NCI-H2171 treated with DMSO at 0.1 percent for 48 hours (cell line): ENCODE results near the gene TANGO2.

Experiments
- DNase-seq: peaks from one replicate; lab custom pipeline; 2025; lab: John Stamatoyannopoulos, UW

The TANGO2 gene

GRCh38 chr22:20026204-20026908, 5.4 kb downstream of the TANGO2 start:
- DNase-seq = no peak

DNA sequence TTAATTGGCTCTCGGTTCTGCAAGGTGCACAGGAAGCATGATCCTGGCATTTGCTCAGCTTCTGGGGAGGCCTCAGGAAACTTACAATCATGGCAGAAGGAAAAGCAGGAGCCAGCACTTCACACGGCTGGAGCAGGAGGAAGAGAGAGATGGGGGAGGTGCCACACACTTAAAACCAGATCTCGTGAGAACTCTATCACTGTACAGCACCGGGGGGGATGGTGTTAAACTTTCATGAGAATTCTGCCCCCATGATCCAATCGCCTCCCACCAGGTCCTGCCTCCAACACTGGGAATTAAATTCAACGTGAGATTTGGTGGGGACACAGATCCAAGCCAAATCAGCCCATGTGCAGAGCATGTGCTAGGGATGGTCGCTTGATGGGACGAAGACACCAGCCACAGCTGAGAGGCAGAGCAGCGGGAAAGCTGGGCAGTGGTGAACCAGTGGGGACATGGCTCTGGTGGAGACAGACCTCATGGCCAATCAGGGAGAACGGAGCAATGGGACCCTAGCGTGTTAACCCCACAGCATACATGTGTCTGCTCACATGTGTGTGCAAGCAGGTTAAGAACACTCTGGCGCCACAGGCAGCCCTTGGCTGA, 6.2 kb downstream of the TANGO2 start:
- no peak for DNase-seq

- DNase-seq = no peak
These were observed 7.3 kb downstream of the TANGO2 start for GRCh38 chr22:20027966-20028854.

GRCh38 chr22:20028855-20029549, 8.1 kb downstream of the TANGO2 start:
- no peak for DNase-seq

GRCh38 chr22:20029550-20030225, 8.8 kb downstream of the TANGO2 start:
- no peak for DNase-seq

DNA sequence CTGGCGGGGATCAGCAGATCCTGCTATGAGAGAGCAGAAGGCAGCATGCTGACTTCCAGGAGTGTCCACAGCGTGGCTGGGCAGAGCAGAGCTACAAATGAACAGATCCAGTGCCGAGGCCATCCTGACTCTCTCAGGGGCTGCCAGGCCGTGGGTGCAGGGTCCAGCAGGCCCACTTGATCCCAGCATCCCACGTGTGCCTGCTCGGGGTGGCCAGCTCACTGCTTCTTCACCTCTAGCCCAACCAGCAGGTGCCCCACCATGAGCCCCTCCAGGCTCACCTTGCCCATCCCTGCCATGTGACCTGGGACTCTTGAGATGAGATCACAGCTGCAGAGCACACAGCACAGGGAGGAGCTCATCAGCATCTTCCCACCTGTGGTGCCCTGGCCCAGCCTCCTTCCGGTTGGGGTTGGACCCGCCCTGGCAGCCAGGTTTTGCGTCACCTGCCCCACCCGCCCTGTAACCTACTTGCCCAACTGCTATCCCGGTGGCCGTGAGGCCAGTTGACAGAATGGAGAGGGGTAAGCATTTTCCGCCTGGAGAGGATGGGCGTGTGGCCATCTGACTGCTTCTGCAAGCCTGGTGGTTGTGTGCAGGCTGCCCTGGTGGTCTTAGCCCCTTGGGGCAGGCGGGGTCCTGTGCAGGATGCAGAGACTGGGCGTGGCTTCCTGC, 11.0 kb downstream of the TANGO2 start:
- no peak for DNase-seq

GRCh38 chr22:20032407-20032991, 11.6 kb downstream of the TANGO2 start:
- no peak for DNase-seq

GRCh38 chr22:20033045-20033706, 12.3 kb downstream of the TANGO2 start:
- no peak for DNase-seq

GRCh38 chr22:20034143-20034542, 13.2 kb downstream of the TANGO2 start:
- DNase-seq = no peak

- DNase-seq = no peak
These were observed 14.6 kb downstream of the TANGO2 start for GRCh38 chr22:20035375-20036083.

GRCh38 chr22:20036084-20036482, 15.2 kb downstream of the TANGO2 start:
- no peak for DNase-seq

GRCh38 chr22:20036535-20037392, 15.9 kb downstream of the TANGO2 start:
- no peak for DNase-seq

DNA sequence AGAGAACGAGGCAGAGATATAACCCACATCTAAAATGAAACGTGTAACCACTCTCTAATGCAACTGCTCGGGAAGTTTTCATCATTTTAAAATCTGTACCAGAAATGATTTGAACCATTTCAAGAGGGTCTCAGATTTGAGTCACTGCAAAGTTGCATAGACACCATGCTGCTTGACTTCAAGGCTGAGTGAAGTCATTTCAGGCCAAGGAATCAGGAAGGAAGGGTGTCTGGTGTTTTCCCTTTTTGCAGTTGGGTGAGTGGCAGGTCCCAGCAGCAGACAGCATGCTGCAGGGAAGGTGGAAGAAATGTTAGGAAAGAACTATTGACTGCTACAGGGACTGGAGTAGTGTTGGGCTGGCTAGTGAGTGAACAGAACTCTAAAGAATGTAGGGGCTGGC, 16.5 kb downstream of the TANGO2 start:
- DNase-seq = no peak

- DNase-seq = no peak
These were observed 17.7 kb downstream of the TANGO2 start for GRCh38 chr22:20038574-20038973.

GRCh38 chr22:20039683-20040325, 18.9 kb downstream of the TANGO2 start:
- no peak for DNase-seq

DNA sequence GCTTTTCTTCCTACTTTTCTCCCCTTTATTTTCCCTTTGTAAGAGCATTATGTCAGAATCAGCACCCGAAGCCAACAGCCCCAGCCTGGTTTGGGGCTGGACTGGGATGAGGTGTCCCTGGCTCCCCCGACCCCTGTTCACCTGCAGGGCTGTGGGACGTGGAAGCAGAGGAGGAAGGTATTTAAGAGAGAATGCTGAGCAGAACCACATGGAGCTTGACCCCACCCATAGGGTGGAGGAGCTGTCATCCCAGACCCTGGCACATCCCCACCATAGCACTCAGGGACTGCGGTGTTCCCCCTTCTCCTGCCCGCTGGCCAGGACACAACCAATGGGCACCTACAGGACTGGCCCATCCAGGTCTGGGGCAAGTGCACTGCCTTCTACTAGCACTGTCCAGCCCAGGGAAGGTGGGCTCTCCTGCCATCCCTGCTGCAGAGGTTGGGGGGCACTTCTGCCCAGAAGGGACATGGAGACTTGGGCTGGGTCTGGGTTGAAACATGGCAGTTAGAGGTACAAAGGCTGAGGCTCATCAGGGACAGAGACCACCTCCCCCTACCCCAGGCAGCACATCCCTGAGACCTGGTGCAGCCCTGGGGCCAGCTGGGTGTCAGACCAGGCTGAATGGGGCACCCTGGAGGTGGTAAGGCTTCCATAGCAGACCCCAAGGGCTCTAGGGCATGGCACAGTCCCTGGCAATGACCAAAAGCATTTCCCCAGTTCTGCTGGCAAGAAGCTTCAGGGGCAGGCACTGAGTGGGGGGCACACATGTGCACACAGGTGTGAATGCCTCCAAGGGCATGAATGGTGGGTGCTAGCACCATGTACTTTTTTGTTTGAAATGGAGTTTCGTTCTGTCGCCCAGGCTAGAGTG, 19.7 kb downstream of the TANGO2 start:
- no peak for DNase-seq
